HFFc6 (cell line): Measurements from ENCODE around the gene ATAD3A. TPM values are rescaled to one million over a fixed set of nuclear protein-coding genes. Genes with fewer than 3 reads are reported as not detected.
"Not testable (repeated sequence)": the region's sequence is repeated elsewhere in the genome, so short reads cannot be mapped to it uniquely, and the experiment has no call there.

Source experiments
- DNase-seq: peaks from one replicate; pipeline ENCODE4 v3.0.0-alpha.2; 2018
- H3K27ac Mint-ChIP-seq: 2 replicates; pipeline ENCODE4 v1.8.0; 2020; ENCODE audit warnings: mild to moderate bottlenecking, mixed read lengths
- H3K27me3 Mint-ChIP-seq: 2 replicates; pipeline ENCODE4 v1.8.0; 2021; ENCODE audit warnings: mild to moderate bottlenecking, moderate library complexity, mixed read lengths; ENCODE audit not compliant: insufficient read depth
- H3K36me3 Mint-ChIP-seq: 2 replicates; pipeline ENCODE4 v1.8.0; 2021; ENCODE audit warnings: low read depth, mixed read lengths
- H3K4me1 Mint-ChIP-seq: 2 replicates; pipeline ENCODE4 v1.8.0; 2020; ENCODE audit warnings: low read depth, mixed read lengths
- H3K4me3 Mint-ChIP-seq: 2 replicates; pipeline ENCODE4 v1.8.0; 2020; ENCODE audit warnings: mild to moderate bottlenecking, moderate library complexity, mixed read lengths
- H3K9me3 Mint-ChIP-seq: 2 replicates; pipeline ENCODE4 v1.8.0; 2020; ENCODE audit warnings: mild to moderate bottlenecking, mixed read lengths
- CTCF ChIP-seq: fragments of 200-600 bp; sonication (generic); IDR thresholded peaks from 2 replicates; pipeline ENCODE4 v1.5.0; 2021; ENCODE audit warnings: antibody characterized with exemption, mild to moderate bottlenecking
- total RNA-seq, 6 experiments: library from RNA; stranded (reverse); fragmentation: NEBNext Ultra II Directional; extraction: Animal tissue kit (Norgen Biotek cat#: 25700); gene quantifications; 2 replicates in 1 of 6; 3 replicates in 5 of 6; pipeline ENCODE4 v1.2.3, GENCODE V29; 2021

ATAD3A gene
- total RNA-seq, 6 experiments from 2014 or later, result 48.7 to 61.5 (median 54.0) TPM

GRCh38 chr1:1471389-1472052 is 40.4 kb upstream of the ATAD3A start, which contains the start of gene ATAD3B:
ATAD3B (plus strand) TSS chr1:1471765; CDS start chr1:1471885, 120 bp downstream.
- H3K27me3 Mint-ChIP-seq, result no peaks in the 10 kb centered on the region
- H3K27ac Mint-ChIP-seq, result peak within 1 kb of the TSS; percentile 79
- peaks cover 2% of the 10 kb centered on the region; the same call in 1 of the 2 replicates for H3K36me3 Mint-ChIP-seq
- no peak for TF ChIP-seq CTCF
- peak within 1 kb of the TSS; percentile 93 for H3K4me3 Mint-ChIP-seq
- H3K9me3 Mint-ChIP-seq, result no peaks in the 10 kb centered on the region; the same call in 1 of the 2 replicates
- peak; percentile 86 for DNase-seq
- peaks cover 18% of the 10 kb centered on the region for H3K4me1 Mint-ChIP-seq

GRCh38 chr1:1472053-1472876 is 39.7 kb upstream of the ATAD3A start:
- not testable (repeated sequence) for H3K9me3 Mint-ChIP-seq, DNase-seq, H3K36me3 Mint-ChIP-seq, H3K27me3 Mint-ChIP-seq
- peaks cover 18% of the 10 kb centered on the region for H3K4me1 Mint-ChIP-seq
- H3K27ac Mint-ChIP-seq, result peak overlapping the region; percentile 77
- H3K4me3 Mint-ChIP-seq, result peak overlapping the region; percentile 91

GRCh38 chr1:1476011-1476410 is 36.0 kb upstream of the ATAD3A start:
- not testable (repeated sequence) for H3K4me1 Mint-ChIP-seq, H3K9me3 Mint-ChIP-seq, H3K27ac Mint-ChIP-seq, H3K4me3 Mint-ChIP-seq, H3K27me3 Mint-ChIP-seq, DNase-seq
- H3K36me3 Mint-ChIP-seq, result peaks cover 10% of the 10 kb centered on the region

GRCh38 chr1:1477206-1477605 is 34.8 kb upstream of the ATAD3A start:
- DNase-seq, result no peak
- H3K36me3 Mint-ChIP-seq, result peaks cover 10% of the 10 kb centered on the region
- no peak overlapping the region for H3K4me3 Mint-ChIP-seq
- TF ChIP-seq CTCF, result no peak
- no peaks in the 10 kb centered on the region for H3K4me1 Mint-ChIP-seq
- H3K27ac Mint-ChIP-seq, result no peak overlapping the region
- no peaks in the 10 kb centered on the region for H3K27me3 Mint-ChIP-seq
- no peaks in the 10 kb centered on the region; the same call in 1 of the 2 replicates for H3K9me3 Mint-ChIP-seq

- no peaks in the 10 kb centered on the region; the same call in 1 of the 2 replicates for H3K9me3 Mint-ChIP-seq
- no peaks in the 10 kb centered on the region; the same call in 1 of the 2 replicates for H3K27me3 Mint-ChIP-seq
- no peak for DNase-seq
- H3K4me1 Mint-ChIP-seq, result no peaks in the 10 kb centered on the region
- H3K4me3 Mint-ChIP-seq, result no peak overlapping the region; the same call in 1 of the 2 replicates
- H3K27ac Mint-ChIP-seq, result no peak overlapping the region
- H3K36me3 Mint-ChIP-seq, result peaks cover 10% of the 10 kb centered on the region
- no peak for TF ChIP-seq CTCF
Measured at GRCh38 chr1:1479547-1480487, 32.1 kb upstream of the ATAD3A start.

- not testable (repeated sequence) for H3K27me3 Mint-ChIP-seq, H3K4me3 Mint-ChIP-seq, H3K27ac Mint-ChIP-seq, H3K4me1 Mint-ChIP-seq, DNase-seq, H3K9me3 Mint-ChIP-seq
- peaks cover 10% of the 10 kb centered on the region for H3K36me3 Mint-ChIP-seq
Measured at GRCh38 chr1:1480488-1480867, 31.5 kb upstream of the ATAD3A start.

- H3K36me3 Mint-ChIP-seq, result peaks cover 10% of the 10 kb centered on the region
- H3K9me3 Mint-ChIP-seq, H3K4me1 Mint-ChIP-seq: not testable (repeated sequence)
Measured at GRCh38 chr1:1481811-1482210, 30.2 kb upstream of the ATAD3A start.

More at GRCh38 chr1:1481811-1482210, 30.2 kb upstream of the ATAD3A start:
- not testable (repeated sequence) for H3K27ac Mint-ChIP-seq, H3K4me3 Mint-ChIP-seq, H3K27me3 Mint-ChIP-seq, DNase-seq
